GM19324 (cell line): ENCODE data around the gene GDA.
"Not testable (repeated sequence)": the region's sequence is repeated elsewhere in the genome, so short reads cannot be mapped to it uniquely, and the experiment has no call there.

Experiments
- ATAC-seq: cut with Tn5 transposase; IDR thresholded peaks from one replicate; pipeline ENCODE4 v1.9.1; 2021; ENCODE audit warnings: mild to moderate bottlenecking, moderate library complexity; ENCODE audit not compliant: unreplicated experiment, low FRiP score

GDA gene

DNA sequence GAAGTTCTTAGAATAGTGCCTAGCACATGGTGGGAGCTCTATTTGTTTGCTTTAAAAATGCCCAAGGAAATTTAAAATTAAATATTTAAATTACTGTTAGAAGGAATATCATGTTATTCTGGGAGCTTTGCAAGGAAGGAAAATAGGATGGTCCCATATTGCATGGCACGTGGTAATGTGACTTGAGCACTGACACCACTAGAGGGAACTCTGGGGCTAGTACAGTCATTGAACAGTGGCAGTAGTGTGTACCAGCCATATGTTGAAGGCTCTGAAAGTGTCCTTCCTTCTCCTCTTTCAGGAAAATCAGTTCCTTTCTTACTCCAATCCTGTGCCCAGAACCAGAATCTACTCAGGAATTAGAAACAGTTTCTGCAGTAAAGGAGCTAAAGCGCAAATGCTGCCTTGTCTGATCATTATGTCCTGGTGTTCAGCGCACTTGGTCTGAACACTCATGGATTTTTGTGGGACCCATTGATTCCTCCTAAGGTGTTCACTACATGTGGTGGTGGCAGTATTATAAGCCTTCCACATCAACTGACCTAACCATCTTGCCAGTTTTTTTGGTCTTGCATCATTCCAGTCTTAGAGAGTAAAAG, 54.1 kb downstream of the GDA start:
- peak; percentile 44 for ATAC-seq

DNA sequence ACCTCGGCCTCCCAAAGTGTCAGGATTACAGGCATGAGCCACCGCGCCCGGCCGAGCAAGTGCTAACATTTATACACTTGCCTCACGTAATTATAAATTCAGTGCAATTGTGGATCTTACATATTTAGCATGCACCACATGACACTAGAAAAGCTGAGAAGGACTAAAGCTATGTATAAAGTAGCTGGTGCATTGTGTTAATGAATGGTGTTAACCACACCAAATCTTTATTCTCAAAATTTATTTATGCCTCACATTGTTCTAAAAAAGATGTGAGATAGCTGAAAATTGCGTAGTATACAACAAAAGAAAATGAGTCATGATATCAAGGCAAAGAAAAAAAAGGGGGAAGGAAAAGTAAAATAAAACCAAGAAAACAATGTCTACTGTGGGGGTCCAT, 54.8 kb downstream of the GDA start:
- ATAC-seq: no peak

GRCh38 chr9:72205513-72205912, 56.3 kb downstream of the GDA start:
- peak; percentile 82 for ATAC-seq

DNA sequence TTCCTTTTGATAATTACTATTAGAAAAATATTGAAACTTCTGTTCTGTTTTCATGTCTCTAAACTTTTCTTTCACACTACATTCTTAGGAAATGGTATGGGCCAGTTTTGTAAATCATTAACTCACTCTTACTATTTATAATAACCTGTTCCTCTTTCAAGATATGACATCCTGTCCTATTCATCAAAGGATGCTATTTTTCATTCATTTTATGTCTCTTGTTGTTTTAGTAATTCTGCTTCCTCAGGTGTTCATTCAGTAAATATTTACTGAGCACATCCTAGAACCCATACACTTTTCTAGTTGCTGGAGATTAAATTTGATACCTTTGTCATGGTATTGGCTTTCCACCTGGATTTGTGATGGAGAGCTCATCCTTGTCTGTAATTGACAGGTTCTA, 58.0 kb downstream of the GDA start:
- ATAC-seq: peak; percentile 40

DNA sequence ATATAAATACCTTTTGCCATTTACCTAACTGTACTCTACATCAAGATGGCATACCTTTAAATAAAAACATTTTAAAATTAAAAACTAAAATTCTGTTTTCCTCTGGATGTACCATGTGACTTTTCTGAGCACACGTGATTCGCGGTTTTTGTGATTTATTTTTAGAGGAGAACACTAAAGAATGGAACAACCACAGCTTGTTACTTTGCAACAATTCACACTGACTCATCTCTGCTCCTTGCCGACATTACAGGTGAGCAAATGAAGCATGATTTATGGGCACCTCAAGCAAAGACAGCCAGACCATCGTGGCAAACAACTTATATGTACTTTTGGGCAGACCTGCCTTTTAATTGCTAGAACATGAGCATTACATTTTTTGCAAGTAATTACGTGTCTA, 61.3 kb downstream of the GDA start:
- ATAC-seq: no peak

DNA sequence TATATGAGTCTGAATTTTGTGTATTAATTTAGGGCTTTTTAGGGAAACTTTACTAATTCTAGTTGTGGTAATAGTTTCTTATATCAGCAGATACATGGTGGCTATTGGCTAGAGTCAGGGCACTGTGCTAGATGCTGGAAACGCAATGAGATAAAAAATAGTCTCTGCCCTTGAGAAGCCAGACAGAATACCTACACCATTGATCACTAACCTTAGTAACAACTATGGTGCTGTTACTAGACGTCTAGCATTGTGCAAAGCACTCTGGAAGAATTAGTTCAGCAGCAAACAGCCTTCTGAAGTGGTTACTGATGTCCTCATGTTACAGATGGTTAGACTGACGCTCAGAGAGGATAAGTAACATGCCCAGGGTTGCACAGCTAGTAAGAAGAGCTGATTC, 61.8 kb downstream of the GDA start:
- no peak for ATAC-seq

DNA sequence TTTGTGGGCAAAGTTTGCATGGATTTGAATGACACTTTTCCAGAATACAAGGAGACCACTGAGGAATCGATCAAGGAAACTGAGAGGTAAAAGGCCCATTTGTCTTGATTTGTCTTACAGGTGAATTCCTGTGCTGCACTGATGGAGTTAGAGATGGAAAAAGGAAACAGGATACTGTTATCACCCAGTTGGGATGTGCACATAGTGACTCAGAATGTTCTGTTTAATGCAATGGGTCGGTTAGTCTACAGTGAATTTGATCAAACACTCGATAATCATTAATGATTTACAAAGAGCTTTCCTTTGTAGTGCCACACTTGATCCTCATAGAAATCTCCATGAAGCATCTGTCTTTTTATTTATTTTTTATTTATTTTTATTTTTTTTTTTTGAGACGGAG, 64.7 kb downstream of the GDA start:
- ATAC-seq: no peak

- no peak for ATAC-seq
Measured at GRCh38 chr9:72217306-72217842, 68.1 kb downstream of the GDA start.

DNA sequence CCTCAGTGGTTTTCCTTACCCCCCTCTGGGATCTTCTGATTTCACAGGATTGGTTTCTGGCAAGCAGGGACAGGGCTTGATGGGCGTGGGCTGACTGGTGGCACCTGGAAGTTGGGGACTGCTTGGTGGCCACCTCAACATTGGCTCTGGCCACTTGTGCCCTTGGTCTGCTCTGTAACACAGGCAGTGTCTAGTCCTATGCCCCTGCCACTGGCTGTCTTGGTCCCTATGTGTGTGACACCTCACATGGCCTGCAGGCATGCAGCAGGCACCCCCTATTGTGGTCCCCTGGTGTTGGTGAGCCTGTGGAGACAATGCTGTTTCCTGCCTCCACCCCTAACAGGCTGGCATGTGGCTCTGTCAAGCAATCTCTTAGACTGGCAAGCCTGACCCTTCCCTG, 71.3 kb downstream of the GDA start:
- no peak for ATAC-seq

DNA sequence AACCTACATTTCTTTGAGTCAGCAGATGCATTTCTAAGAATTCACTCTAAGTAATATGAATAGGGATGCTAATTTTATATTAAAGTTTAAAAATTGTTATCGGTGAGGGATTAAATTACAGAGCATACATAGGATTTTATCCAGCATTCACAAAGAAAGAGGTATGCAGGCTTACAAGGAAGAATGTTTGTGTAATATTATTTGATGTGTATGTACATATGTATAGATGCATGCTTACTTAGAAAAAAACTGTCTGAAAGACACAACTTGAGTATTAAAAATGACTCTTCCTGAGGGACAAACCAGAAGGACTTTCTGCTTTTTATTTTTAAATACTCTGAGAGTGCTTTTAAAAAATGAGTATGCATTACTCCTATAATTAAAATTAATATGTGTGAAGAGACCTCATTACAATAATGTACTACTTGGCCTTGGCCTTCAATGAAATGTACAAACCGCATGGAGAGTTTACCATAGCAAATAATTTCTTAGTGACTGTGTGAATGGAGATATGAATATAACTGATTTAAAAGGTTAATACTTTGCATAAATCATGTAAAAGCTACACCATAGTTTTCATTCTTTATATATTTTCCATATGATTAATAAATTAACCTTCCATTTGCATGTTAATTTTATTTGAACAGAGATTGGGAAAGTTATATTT, 77.0 kb downstream of the GDA start:
- ATAC-seq: no peak

GRCh38 chr9:72228282-72228681, 79.0 kb downstream of the GDA start:
- ATAC-seq: no peak

DNA sequence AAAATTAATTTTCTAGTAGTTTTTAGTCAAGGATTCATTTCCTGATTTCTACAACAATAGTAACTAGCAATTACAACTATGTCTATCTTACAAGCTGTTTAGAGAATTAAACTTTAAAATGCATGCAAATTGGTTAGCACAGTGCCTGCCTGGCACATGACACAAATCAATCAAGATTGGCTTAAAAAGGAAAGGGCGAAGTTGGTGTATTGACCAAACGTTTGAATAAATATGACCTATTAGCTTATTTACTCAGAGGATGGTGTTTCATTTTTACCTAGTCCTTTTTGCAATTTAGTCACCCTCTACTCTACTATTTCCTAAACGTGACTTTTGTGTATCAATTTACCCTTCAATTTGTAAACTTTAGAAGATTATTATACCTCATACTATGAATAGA, 83.5 kb downstream of the GDA start:
- ATAC-seq: no peak

DNA sequence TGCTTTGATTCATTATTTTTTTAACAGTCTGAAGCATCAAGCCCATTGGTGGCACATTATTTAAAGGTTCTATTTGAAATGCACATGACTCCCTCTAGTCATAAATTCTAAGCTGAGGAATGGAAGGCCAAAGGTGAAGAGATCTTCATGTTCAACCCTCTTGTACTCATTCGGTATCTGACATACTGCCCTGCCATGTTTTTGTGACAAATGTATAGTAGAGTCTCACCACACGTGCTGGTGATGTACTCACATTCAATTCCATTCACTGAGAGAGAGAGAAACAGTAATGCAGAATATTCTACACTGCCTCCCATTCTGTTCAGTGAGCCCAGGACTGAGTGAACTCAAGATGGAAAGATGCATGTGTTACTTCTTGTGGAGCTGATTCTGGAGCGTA, 98.3 kb downstream of the GDA start:
- no peak for ATAC-seq

GRCh38 chr9:72251589-72251988, 102.3 kb downstream of the GDA start:
- ATAC-seq: no peak

DNA sequence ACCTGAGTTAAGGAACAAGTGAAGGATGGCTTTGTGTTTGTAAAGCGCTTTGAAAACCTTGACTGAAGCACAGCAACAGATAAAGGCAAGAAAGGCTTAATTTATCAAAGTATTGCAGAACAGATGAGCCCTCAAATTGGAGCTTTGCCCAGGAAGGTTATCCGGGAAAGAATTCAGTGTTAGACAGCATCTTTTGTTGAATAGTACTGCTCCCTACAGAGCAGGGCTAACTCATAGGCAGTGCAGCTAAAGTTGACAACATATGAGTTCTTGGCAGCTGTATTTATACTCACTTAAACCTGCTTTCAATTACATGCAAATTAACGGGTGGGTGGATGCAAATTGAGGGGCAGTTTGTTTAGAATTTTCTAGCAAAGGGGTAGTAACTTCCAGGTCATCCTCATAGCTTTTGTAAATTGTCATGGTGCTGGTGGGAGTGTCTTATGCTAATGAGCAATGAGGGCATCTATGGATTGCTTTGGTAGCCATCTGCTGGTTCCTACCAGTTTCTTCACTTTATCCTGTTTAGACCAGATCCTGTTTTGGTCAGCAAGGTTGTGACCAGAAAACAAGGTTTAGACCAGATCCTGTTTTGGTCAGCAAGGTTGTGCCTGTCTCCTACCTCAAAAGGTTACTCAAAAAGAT, 105.8 kb downstream of the GDA start:
- ATAC-seq: no peak

DNA sequence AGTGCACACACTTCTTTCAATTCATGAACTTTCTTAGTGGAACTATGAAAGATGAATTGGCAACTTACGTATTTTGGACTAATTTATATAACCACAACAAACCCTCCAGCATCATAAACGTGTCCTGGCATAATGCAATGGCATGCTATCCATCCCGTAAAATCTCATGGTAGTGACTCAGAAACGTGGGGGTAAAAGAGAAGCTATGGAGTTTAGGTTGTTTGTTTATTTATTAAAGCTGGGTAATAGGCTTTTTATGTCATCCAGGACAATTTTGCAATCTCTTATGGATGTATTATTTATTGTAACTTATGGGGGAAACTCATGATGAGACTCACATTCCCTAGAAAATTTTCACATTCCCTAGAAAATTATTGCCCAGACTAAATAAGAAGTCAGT, 106.3 kb downstream of the GDA start:
- ATAC-seq: no peak

DNA sequence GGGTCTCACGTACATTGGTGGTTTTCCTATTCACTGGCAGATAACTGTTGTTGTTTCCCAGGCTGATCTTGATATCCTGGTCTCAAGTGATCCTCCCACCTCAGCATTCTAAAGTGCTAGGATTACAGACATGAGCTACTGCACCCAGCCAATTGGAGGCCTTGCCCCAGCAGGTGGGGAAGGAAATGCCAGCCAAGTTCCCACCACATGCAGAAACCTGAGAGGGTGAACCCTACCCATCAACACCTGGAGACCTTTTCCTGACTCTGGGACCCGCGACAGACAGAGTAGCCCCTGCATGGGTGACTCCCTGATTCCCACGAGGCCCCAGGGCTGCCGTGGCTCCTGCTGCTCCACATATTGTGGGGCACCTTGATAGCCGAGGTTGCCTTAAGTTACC, 107.7 kb downstream of the GDA start:
- ATAC-seq: no peak

- no peak for ATAC-seq
Measured at GRCh38 chr9:72257814-72258213, 108.6 kb downstream of the GDA start.

GRCh38 chr9:72262063-72262462, 112.8 kb downstream of the GDA start:
- ATAC-seq: no peak

GRCh38 chr9:72263572-72263971, 114.3 kb downstream of the GDA start:
- no peak for ATAC-seq

DNA sequence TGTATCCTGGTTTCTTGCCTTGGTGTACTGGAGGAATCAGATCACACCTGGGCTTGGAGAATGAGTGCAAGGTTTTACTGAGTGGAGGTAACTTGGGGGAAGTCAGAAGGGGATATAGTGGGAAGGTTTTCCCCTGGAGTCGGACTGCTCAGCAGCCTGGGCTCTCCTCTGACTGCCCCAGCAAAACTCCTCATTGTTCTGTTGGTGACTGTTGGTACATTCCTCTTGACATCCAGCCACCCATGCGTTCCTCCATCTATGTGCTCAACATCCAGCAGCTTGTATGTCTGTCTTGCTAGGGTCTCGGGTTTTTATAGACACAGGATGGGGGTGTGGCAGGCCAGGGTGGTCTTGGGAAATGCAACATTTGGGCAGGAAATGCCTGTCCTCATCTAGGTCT, 119.7 kb downstream of the GDA start:
- ATAC-seq: no peak

DNA sequence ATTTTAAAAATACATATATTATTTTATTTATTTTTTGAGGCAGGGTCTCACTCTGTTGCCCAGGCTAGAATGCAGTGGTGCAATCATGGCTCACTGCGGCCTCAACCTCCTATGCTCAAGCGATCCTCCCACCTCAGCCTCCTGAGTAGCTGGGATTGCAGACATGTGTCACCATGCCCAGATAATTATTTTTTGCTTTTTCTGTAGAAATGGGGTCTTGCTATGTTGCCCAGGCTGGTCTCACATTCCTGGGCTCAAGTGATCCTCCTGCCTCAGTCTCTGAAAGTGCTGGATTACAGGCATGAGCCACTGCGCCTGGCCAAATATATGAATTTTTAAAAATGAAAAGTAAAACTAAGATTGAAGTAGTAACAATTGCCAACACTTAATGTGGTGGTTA, 121.1 kb downstream of the GDA start:
- not testable (repeated sequence) for ATAC-seq
